Adipose tissue (tissue), 3 donors: ENCODE results near the gene ART3. TPM values are rescaled to one million over a fixed set of nuclear protein-coding genes. Genes with fewer than 3 reads are reported as not detected.
"Not testable (repeated sequence)": the region's sequence is repeated elsewhere in the genome, so short reads cannot be mapped to it uniquely, and the experiment has no call there.

Experiments used
- H3K27ac ChIP-seq: one replicate; pipeline ENCODE4 v1.5.1; 2013; ENCODE audit warnings: low read depth, low read length
- WGBS, 3 donors: extraction: QIAGEN DNeasy Blood & Tissue Kit; methylation state at CpG; one replicate each; pipeline ENCODE4 v1.1.7; 2013; 5-methylcytosine and 5-hydroxymethylcytosine counted together
- polyA plus RNA-seq, 3 donors: library from polyadenylated mRNA; stranded (reverse); fragments of 200-250 nt; gene quantifications; one replicate each; pipeline ENCODE4 v1.2.3, GENCODE V29; 2013
- donor health status: healthy with polysubstance abuse.
- donor health status: Bipolar disorder and iron deficiency.
- donor health status: healthy.

ART3 gene
- polyA plus RNA-seq, result under 1 TPM in 2 of 3 donors, not detected in 1; 0.15 to 0.63 TPM

- WGBS, 3 donors, result 66 to 81% (median 74%) methylated on average over 1 of the region's 1 CpG
- H3K27ac ChIP-seq, result no peak within 1 kb of the TSS
These were observed at the start of gene ART3 for GRCh38 chr4:76074468-76074867. Gene ART3 (plus strand): TSS chr4:76074709. CDS start chr4:76075890, 1,181 bp downstream.

GRCh38 chr4:76028350-76028765 lies 46.2 kb upstream of the ART3 start:
- H3K27ac ChIP-seq, result no peak overlapping the region
- 2 to 8% (median 3%) methylated on average over 6 of the region's 6 CpGs for WGBS, 3 donors

GRCh38 chr4:76029300-76029699 lies 45.2 kb upstream of the ART3 start:
- H3K27ac ChIP-seq, result no peak overlapping the region
- WGBS, 3 donors, result 43 to 80% (median 62%) methylated on average over 2 of the region's 2 CpGs

GRCh38 chr4:76035141-76035540 lies 39.4 kb upstream of the ART3 start:
- no peak overlapping the region for H3K27ac ChIP-seq
- WGBS, 3 donors, result 40 to 57% (median 47%) methylated on average over 3 of the region's 3 CpGs

- 35 to 74% (median 71%) methylated on average over 2 of the region's 2 CpGs for WGBS, 3 donors
- H3K27ac ChIP-seq, result no peak within 1 kb of the TSS
These were observed 38.6 kb upstream of the ART3 start, which contains the start of gene CXCL11 for GRCh38 chr4:76035799-76036380. Gene CXCL11 (minus strand): TSS chr4:76036070. CDS start chr4:76035987, 83 bp downstream.

GRCh38 chr4:76036855-76037254 lies 37.7 kb upstream of the ART3 start:
- WGBS, 3 donors, result 69 to 94% (median 90%) methylated on average over 3 of the region's 3 CpGs
- no peak overlapping the region for H3K27ac ChIP-seq

- not testable (repeated sequence) for H3K27ac ChIP-seq
- 81 to 86% (median 85%) methylated on average over 16 of the region's 18 CpGs for WGBS, 3 donors
These were observed 32.1 kb upstream of the ART3 start for GRCh38 chr4:76042241-76042998.

GRCh38 chr4:76043306-76043705 lies 31.2 kb upstream of the ART3 start:
- H3K27ac ChIP-seq, result not testable (repeated sequence)
- WGBS, 3 donors, result 94 to 98% (median 96%) methylated on average over 13 to 18 of the region's 18 CpGs

GRCh38 chr4:76044686-76045085 lies 29.8 kb upstream of the ART3 start:
- H3K27ac ChIP-seq, result not testable (repeated sequence)
- WGBS, 3 donors, result 79 to 86% (median 85%) methylated on average over 4 of the region's 4 CpGs

GRCh38 chr4:76049860-76050416 lies 24.6 kb upstream of the ART3 start:
- WGBS, 3 donors, result 88 to 93% (median 89%) methylated on average over 16 to 17 of the region's 17 CpGs
- not testable (repeated sequence) for H3K27ac ChIP-seq

- 90 to 93% (median 91%) methylated on average over 23 to 27 of the region's 27 CpGs for WGBS, 3 donors
These were observed 23.9 kb upstream of the ART3 start for GRCh38 chr4:76050560-76051050.

GRCh38 chr4:76053730-76054129 lies 20.8 kb upstream of the ART3 start:
- WGBS, 3 donors, result 29 to 33% (median 31%) methylated on average over 4 of the region's 4 CpGs
- H3K27ac ChIP-seq, result no peak overlapping the region

More at GRCh38 chr4:76050560-76051050, 23.9 kb upstream of the ART3 start:
- not testable (repeated sequence) for H3K27ac ChIP-seq

GRCh38 chr4:76055016-76055415 lies 19.5 kb upstream of the ART3 start:
- WGBS, 3 donors, result 69 to 85% (median 79%) methylated on average over 2 of the region's 2 CpGs
- H3K27ac ChIP-seq, result no peak overlapping the region

GRCh38 chr4:76055421-76055820 lies 19.1 kb upstream of the ART3 start:
- whole genome bisulfite sequencing, 3 donors, result 70 to 81% (median 77%) methylated on average over 2 of the region's 2 CpGs
- no peak overlapping the region for H3K27ac ChIP-seq

- no peak overlapping the region for H3K27ac ChIP-seq
These were observed 16.2 kb upstream of the ART3 start for GRCh38 chr4:76058302-76058701.

- H3K27ac ChIP-seq, result no peak overlapping the region
- WGBS, 3 donors, result 46 to 66% (median 61%) methylated on average over 3 of the region's 3 CpGs
These were observed 15.6 kb upstream of the ART3 start for GRCh38 chr4:76058888-76059426.

GRCh38 chr4:76059750-76060149 lies 14.8 kb upstream of the ART3 start:
- WGBS, 3 donors, result 56 to 71% (median 71%) methylated on average over 1 of the region's 1 CpG
- H3K27ac ChIP-seq, result no peak overlapping the region

GRCh38 chr4:76060506-76060905 lies 14.0 kb upstream of the ART3 start:
- no peak overlapping the region for H3K27ac ChIP-seq

- WGBS, 3 donors, result 50 to 78% (median 61%) methylated on average over 1 of the region's 1 CpG
- no peak overlapping the region for H3K27ac ChIP-seq
These were observed 13.1 kb upstream of the ART3 start for GRCh38 chr4:76061421-76061820.
